ENCODE results near the gene TACR2.

The TACR2 gene

GRCh38 chr10:69439813-69440506 lies 23.2 kb upstream of the TACR2 start:
- Histone ChIP-seq H2BK5ac (ENCODE audit: low read length) (no peak overlapping the region), H3K4me1 (ENCODE audit: control insufficient read depth in 2 of 2, insufficient read depth in 1 of 2, low read depth in 1 of 2, low read length in 2 of 2) (no peaks in the 10 kb centered on the region), H2BK15ac (ENCODE audit: low read length) (no peak overlapping the region), H4K8ac (ENCODE audit: low read depth, low read length) (no peak overlapping the region), H3K23ac (ENCODE audit: low read depth, low read length, poor library complexity) (no peak overlapping the region), H3K27ac (replicated peaks; ENCODE audit: low read length) (no peak overlapping the region), H2BK12ac (ENCODE audit: low read length) (no peak overlapping the region), H3K18ac (ENCODE audit: low read length) (no peak overlapping the region), H3K4me3 (ENCODE audit: low read length in 2 of 2) (no peak overlapping the region), H3K9me3 (replicated peaks in 1 of 2; ENCODE audit: control insufficient read depth in 2 of 2, insufficient read depth in 1 of 2, low read depth in 1 of 2, low read length in 2 of 2) (no peaks in the 10 kb centered on the region), H3K4me2 (ENCODE audit: insufficient read depth, low read length, poor library complexity, severe bottlenecking) (no peak overlapping the region), H2AFZ (ENCODE audit: low read length) (no peak overlapping the region), H3K27me3 (ENCODE audit: control insufficient read depth in 3 of 3, insufficient read depth in 3 of 3, low read depth in 1 of 3, low read length in 3 of 3) (peaks cover 0 to 43% (median 0%) of the 10 kb centered on the region in 3 experiments), H3K14ac (ENCODE audit: low read length) (no peak overlapping the region), H2AK5ac (ENCODE audit: low read depth, low read length) (no peak overlapping the region), H3K79me1 (ENCODE audit: low read depth, low read length) (no peaks in the 10 kb centered on the region), H3K4ac (ENCODE audit: low read length) (no peak overlapping the region), H3K36me3 (replicated peaks in 1 of 2; ENCODE audit: control insufficient read depth in 2 of 2, insufficient read depth in 2 of 2, low read length in 2 of 2) (no peaks in the 10 kb centered on the region), H3K9ac (ENCODE audit: low read depth, low read length, poor library complexity) (no peak overlapping the region), H2BK120ac (ENCODE audit: low read depth, low read length) (no peak overlapping the region), H4K91ac (ENCODE audit: low read depth, low read length, poor library complexity) (no peak overlapping the region)
- DNase-seq (ENCODE audit: low spot score) = no peak
- no CpG with 5 or more reads among the region's 5 CpGs for WGBS, 2 donors (ENCODE audit: extremely low coverage in 2 of 2, insufficient read length in 2 of 2, insufficient replicate concordance in 1 of 2)

- WGBS, 2 donors (ENCODE audit: extremely low coverage in 2 of 2, insufficient read length in 2 of 2, insufficient replicate concordance in 1 of 2) = no CpG with 5 or more reads among the region's 5 CpGs
- H2AFZ ChIP-seq (ENCODE audit: low read length) = no peak overlapping the region
- no peak overlapping the region for H3K4me3 ChIP-seq (ENCODE audit: low read length in 2 of 2)
- H3K18ac ChIP-seq (ENCODE audit: low read length) = peak overlapping the region; percentile 73
- H3K27ac ChIP-seq (replicated peaks; ENCODE audit: low read length) = no peak overlapping the region
- no peak for DNase-seq (ENCODE audit: low spot score)
- no peak overlapping the region for H2BK12ac ChIP-seq (ENCODE audit: low read length)
- H3K4me2 ChIP-seq (ENCODE audit: insufficient read depth, low read length, poor library complexity, severe bottlenecking) = no peak overlapping the region
- no peak overlapping the region for H3K9ac ChIP-seq (ENCODE audit: low read depth, low read length, poor library complexity)
- no peak overlapping the region for H3K4ac ChIP-seq (ENCODE audit: low read length)
- H3K36me3 ChIP-seq (replicated peaks in 1 of 2; ENCODE audit: control insufficient read depth in 2 of 2, insufficient read depth in 2 of 2, low read length in 2 of 2) = no peaks in the 10 kb centered on the region
- no peaks in the 10 kb centered on the region for H3K4me1 ChIP-seq (ENCODE audit: control insufficient read depth in 2 of 2, insufficient read depth in 1 of 2, low read depth in 1 of 2, low read length in 2 of 2)
- no peak overlapping the region for H4K8ac ChIP-seq (ENCODE audit: low read depth, low read length)
- no peak overlapping the region for H2AK5ac ChIP-seq (ENCODE audit: low read depth, low read length)
- no peak overlapping the region for H4K91ac ChIP-seq (ENCODE audit: low read depth, low read length, poor library complexity)
- no peaks in the 10 kb centered on the region for H3K9me3 ChIP-seq (replicated peaks in 1 of 2; ENCODE audit: control insufficient read depth in 2 of 2, insufficient read depth in 1 of 2, low read depth in 1 of 2, low read length in 2 of 2)
- no peak overlapping the region for H3K23ac ChIP-seq (ENCODE audit: low read depth, low read length, poor library complexity)
- H2BK15ac ChIP-seq (ENCODE audit: low read length) = peak overlapping the region; percentile 83
- no peak overlapping the region for H2BK120ac ChIP-seq (ENCODE audit: low read depth, low read length)
- no peaks in the 10 kb centered on the region for H3K79me1 ChIP-seq (ENCODE audit: low read depth, low read length)
- H3K14ac ChIP-seq (ENCODE audit: low read length) = no peak overlapping the region
- H2BK5ac ChIP-seq (ENCODE audit: low read length) = no peak overlapping the region
- peaks cover 0 to 43% (median 0%) of the 10 kb centered on the region in 3 experiments for H3K27me3 ChIP-seq (ENCODE audit: control insufficient read depth in 3 of 3, insufficient read depth in 3 of 3, low read depth in 1 of 3, low read length in 3 of 3)
Observed at GRCh38 chr10:69439350-69439739, 22.6 kb upstream of the TACR2 start.

- H2BK120ac ChIP-seq (ENCODE audit: low read depth, low read length) = no peak overlapping the region
- H3K14ac ChIP-seq (ENCODE audit: low read length) = no peak overlapping the region
- DNase-seq (ENCODE audit: low spot score) = no peak
- no peak overlapping the region for H2BK12ac ChIP-seq (ENCODE audit: low read length)
- H3K9ac ChIP-seq (ENCODE audit: low read depth, low read length, poor library complexity) = no peak overlapping the region
- H4K8ac ChIP-seq (ENCODE audit: low read depth, low read length) = no peak overlapping the region
- peak overlapping the region; percentile 20 for H2AK5ac ChIP-seq (ENCODE audit: low read depth, low read length)
- no peaks in the 10 kb centered on the region for H3K4me1 ChIP-seq (ENCODE audit: control insufficient read depth in 2 of 2, insufficient read depth in 1 of 2, low read depth in 1 of 2, low read length in 2 of 2)
- no peak overlapping the region for H3K4ac ChIP-seq (ENCODE audit: low read length)
- H3K27ac ChIP-seq (replicated peaks; ENCODE audit: low read length) = no peak overlapping the region
- no peak overlapping the region for H3K4me3 ChIP-seq (ENCODE audit: low read length in 2 of 2)
- whole genome bisulfite sequencing, 2 donors (ENCODE audit: extremely low coverage in 2 of 2, insufficient read length in 2 of 2, insufficient replicate concordance in 1 of 2) = no CpG with 5 or more reads among the region's 10 CpGs
- no peak overlapping the region for H3K18ac ChIP-seq (ENCODE audit: low read length)
- no peak overlapping the region for H4K91ac ChIP-seq (ENCODE audit: low read depth, low read length, poor library complexity)
- H2AFZ ChIP-seq (ENCODE audit: low read length) = no peak overlapping the region
- H2BK15ac ChIP-seq (ENCODE audit: low read length) = no peak overlapping the region
- no peaks in the 10 kb centered on the region for H3K9me3 ChIP-seq (replicated peaks in 1 of 2; ENCODE audit: control insufficient read depth in 2 of 2, insufficient read depth in 1 of 2, low read depth in 1 of 2, low read length in 2 of 2)
- H3K36me3 ChIP-seq (replicated peaks in 1 of 2; ENCODE audit: control insufficient read depth in 2 of 2, insufficient read depth in 2 of 2, low read length in 2 of 2) = no peaks in the 10 kb centered on the region
- no peak overlapping the region for H2BK5ac ChIP-seq (ENCODE audit: low read length)
- no peak overlapping the region for H3K4me2 ChIP-seq (ENCODE audit: insufficient read depth, low read length, poor library complexity, severe bottlenecking)
- H3K79me1 ChIP-seq (ENCODE audit: low read depth, low read length) = no peaks in the 10 kb centered on the region
- H3K27me3 ChIP-seq (ENCODE audit: control insufficient read depth in 3 of 3, insufficient read depth in 3 of 3, low read depth in 1 of 3, low read length in 3 of 3) = peaks cover 0 to 43% (median 0%) of the 10 kb centered on the region in 3 experiments
- H3K23ac ChIP-seq (ENCODE audit: low read depth, low read length, poor library complexity) = no peak overlapping the region
Observed at GRCh38 chr10:69438536-69439349, 22.0 kb upstream of the TACR2 start.
